Fibroblast of lung (primary cell): ENCODE data around the gene METTL5.

Experiments
- EZH2 ChIP-seq: IDR thresholded peaks from 2 replicates; pipeline ENCODE4 v1.5.1; 2012; ENCODE audit warnings: low read length, control low read depth, mild to moderate bottlenecking; ENCODE audit errors: missing control alignments
- TF ChIP-seq, protein P1 (sequence below), 2 donors: IDR thresholded peaks in 1 of 2; conservative IDR thresholded peaks in 1 of 2; 1 replicate in 1 of 2; 2 replicates in 1 of 2; pipeline ENCODE4 v1.5.1; 2011 to 2012; ENCODE audit warnings: low read length in 2 of 2, control low read depth in 1 of 2, inconsistent platforms in 1 of 2, low read depth in 1 of 2, mild to moderate bottlenecking in 1 of 2

DNA sequence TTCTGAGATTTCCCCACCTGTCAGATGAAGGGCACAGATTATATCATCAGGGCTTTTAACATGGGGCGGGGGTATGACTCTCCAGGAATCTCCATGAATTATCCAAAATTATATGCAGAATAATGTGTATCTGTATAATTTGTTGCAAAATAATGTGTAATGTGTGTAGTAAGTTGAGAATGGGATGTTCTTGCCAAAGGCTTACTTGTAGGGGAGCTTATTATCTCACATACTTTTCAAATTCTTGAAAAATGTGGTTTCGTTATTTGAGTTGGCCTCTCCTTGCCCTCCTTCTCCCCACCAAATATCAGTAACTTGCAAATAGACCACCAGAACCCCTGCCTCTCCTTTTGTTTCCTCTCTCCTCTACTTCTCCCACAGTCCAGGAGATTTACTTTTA is 38.1 kb upstream of the METTL5 start:
- TF ChIP-seq, protein P1, sequence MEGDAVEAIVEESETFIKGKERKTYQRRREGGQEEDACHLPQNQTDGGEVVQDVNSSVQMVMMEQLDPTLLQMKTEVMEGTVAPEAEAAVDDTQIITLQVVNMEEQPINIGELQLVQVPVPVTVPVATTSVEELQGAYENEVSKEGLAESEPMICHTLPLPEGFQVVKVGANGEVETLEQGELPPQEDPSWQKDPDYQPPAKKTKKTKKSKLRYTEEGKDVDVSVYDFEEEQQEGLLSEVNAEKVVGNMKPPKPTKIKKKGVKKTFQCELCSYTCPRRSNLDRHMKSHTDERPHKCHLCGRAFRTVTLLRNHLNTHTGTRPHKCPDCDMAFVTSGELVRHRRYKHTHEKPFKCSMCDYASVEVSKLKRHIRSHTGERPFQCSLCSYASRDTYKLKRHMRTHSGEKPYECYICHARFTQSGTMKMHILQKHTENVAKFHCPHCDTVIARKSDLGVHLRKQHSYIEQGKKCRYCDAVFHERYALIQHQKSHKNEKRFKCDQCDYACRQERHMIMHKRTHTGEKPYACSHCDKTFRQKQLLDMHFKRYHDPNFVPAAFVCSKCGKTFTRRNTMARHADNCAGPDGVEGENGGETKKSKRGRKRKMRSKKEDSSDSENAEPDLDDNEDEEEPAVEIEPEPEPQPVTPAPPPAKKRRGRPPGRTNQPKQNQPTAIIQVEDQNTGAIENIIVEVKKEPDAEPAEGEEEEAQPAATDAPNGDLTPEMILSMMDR (conservative IDR thresholded peaks at IDR 0.05 in 1 of 2, IDR thresholded peaks at IDR 0.05 in 1 of 2; ENCODE audit: low read depth in 1 of 2, low read length in 2 of 2), result no peak
- no peak for TF ChIP-seq EZH2
